ENCODE measurements around the gene LITAF.
"Not testable (repeated sequence)": the region's sequence is repeated elsewhere in the genome, so short reads cannot be mapped to it uniquely, and the experiment has no call there.

Gene LITAF

GRCh38 chr16:11521055-11521454 lies 65.7 kb downstream of the LITAF start:
- FAIRE-seq (no peak), DNase-seq (ENCODE audit: low spot score) (no peak)

DNA sequence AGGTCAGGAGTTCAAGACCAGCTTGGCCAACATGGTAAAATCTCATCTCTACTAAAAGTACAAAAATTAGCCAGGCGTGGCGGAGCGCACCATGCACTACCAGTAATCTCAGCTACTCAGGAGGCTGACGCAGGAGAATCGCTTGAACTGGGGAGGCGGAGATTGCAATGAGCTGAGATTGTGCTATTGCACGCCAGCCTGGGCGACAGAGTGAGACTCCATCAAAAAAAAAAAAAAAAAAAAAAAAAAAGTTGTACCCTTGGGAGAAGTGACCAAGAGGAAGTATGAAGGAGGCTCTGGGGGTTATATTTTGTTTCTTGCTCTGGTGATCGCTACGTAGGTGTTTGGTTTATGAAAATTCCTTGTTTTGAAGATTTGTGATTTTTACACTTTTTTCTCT lies 66.3 kb downstream of the LITAF start:
- no peak for FAIRE-seq

DNA sequence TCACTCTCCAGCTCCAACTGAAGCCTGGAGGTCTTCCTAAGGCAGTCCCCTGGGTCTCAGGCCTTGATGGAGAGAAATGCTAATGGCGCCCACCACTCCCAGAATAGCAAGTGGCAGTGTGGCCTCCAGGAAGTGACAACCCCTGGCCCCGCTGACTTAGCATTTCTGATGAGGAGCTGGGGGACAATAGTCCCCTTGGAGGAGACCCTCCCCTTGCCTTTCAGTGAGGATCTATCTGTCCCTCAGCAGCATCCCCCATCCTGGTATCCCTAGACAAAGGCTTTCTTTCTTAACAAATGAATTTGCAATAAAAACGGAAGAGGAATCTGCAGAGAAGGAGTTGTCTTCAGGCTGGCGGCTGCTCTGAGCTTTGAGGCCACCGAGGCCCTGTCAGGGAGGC lies 68.8 kb downstream of the LITAF start:
- DNase-seq (ENCODE audit: low spot score) = no peak
- no peak for FAIRE-seq

More for the DNA sequence above, 66.3 kb downstream of the LITAF start:
- no peak for DNase-seq (ENCODE audit: low spot score)

DNA sequence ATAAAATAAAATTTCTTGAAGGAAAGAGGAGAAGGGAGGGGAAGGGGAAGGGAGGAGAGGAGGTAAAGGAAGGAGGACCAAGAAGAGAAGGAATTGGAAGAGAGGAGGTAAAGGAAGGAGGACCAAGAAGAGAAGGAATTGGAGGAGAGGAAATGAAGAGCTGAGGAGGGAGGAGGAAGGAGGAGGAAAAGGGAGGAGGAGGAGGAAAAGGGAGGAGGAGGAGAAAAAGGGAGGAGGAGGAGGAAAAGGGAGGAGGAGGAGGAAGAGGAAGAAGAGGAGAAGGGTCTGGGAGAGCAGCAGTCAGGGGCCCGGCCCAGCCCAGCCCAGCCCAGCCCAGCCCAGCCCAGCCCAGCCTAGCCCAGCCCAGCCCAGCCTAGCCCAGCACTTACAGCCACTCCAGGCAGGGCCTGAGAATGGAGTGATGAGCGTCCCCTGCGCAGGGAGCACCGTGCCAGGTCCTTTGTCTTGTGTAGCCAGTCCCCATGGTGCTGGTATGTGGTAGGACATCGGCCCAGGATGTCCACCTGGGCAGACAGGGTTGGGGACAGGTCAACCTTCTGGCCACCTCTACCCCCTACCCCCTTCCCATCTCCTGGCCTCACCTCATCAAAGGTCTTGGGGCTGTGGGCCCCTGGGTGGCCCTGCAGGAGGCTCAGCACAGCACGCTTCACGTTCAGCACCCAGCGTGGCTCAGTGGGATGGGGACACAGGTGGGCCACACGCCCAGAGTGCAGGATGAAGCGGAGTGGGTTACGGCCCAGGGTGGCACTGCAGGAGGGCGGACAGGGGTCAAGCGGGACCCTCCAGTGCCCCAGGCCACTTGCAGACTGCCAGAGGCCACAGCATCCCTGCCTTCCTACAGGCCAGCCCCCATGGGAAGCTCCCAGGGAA lies 70.9 kb downstream of the LITAF start:
- DNase-seq (ENCODE audit: low spot score) (no peak), FAIRE-seq (no peak)

GRCh38 chr16:11514283-11514682 lies 72.4 kb downstream of the LITAF start:
- DNase-seq (ENCODE audit: low spot score) (no peak), FAIRE-seq (no peak)

- FAIRE-seq; DNase-seq (ENCODE audit: low spot score): not testable (repeated sequence)
These were observed 73.4 kb downstream of the LITAF start for GRCh38 chr16:11513366-11513765.

DNA sequence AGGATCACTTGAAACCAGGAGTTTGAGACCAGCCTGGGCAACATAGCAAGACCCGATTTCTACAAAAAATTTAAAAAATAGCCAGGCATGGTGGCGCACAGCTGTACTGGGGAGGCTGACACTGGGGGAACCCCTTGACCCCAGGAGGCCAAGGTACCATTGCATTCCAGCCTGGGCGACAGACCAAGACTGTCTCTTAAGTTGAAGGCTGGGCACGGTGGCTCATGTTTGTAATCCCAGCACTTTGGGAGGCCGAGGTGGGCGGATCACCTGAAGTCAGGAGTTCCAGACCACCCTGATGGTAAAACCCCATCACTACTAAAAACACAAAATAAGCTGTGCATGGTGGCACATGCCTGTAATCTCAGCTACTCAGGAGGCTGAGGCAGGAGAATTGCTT lies 74.9 kb downstream of the LITAF start:
- DNase-seq (ENCODE audit: low spot score) (no peak), FAIRE-seq (no peak)

DNA sequence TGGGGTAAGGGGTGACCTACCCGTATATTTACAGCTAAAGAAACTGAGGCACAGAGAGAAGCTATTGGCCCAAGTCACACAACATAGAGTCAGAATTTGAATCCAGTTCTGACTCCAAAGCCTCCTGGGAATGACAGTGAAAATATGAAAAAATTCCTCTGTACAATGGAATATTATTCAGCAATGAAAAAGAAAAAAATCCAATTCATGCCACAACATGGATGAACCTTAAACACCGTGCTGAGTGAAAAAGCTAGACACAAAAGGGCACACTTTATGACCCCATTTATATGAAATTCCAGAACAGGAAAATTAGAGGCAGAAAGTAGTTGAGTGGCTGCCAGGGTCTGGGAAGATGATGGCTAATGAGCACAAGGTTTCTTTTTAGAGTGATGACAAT lies 75.4 kb downstream of the LITAF start:
- FAIRE-seq = no peak
- DNase-seq (ENCODE audit: low spot score) = no peak

DNA sequence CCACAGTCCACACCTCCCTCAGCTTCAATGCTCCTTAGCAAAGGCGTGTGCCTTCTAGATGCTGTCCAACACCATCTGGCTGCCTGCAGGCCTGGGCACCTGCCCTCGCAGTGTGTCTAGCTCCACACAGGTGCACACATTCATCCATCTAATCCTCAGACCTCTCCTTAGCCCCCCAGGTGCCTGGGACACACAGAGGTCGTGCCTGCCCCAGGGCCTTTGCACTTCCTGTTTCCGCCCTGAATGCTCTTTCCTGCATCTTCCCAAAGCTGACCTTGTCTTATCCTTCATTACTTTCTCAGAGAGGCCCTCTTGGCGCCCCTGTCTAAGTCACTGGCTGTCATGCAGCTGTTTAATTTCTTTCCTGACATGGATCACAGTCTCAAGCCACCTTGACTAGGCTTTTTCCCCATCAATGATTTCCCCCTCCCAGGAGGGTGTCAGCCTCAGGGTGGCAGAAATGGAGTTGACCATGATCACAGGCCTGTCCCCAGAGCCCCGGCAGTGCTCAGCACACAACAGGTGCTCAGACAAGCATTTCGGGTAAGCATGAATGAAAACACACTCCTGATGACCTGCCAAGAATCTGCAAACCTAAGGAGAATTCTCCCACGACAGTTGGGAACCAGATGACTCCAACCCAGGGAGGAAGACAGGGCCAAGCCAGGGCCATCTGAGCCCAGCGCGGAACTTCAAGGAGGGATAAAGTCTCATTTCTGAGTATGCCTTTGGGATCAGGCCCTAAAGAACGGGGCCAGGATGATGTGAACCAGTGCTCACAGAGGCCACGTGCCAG lies 76.3 kb downstream of the LITAF start:
- no peak for FAIRE-seq

GRCh38 chr16:11507991-11508390 lies 78.7 kb downstream of the LITAF start:
- DNase-seq (ENCODE audit: low spot score) (no peak), FAIRE-seq (no peak)

More for the DNA sequence above, 76.3 kb downstream of the LITAF start:
- DNase-seq (ENCODE audit: low spot score) = no peak

DNA sequence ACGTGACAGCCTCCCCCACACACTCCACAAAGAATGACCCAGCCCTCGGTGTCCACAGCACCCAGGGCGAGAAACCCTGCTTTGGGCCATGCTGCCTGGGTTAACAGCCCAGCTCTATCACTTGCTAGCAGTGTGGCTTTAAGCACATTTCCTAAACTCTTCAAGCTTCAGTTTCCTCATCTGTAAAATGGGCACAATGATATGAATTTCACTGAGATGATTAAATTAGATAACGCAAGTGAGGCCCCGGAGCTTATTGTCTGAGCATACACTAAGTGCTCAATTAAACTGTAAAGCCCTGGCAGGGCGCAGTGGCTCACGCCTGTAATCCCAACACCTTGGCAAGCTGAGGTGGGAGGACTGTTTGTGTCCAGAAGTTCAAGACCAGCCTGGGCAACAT lies 79.4 kb downstream of the LITAF start:
- no peak for FAIRE-seq
- no peak for DNase-seq (ENCODE audit: low spot score)

DNA sequence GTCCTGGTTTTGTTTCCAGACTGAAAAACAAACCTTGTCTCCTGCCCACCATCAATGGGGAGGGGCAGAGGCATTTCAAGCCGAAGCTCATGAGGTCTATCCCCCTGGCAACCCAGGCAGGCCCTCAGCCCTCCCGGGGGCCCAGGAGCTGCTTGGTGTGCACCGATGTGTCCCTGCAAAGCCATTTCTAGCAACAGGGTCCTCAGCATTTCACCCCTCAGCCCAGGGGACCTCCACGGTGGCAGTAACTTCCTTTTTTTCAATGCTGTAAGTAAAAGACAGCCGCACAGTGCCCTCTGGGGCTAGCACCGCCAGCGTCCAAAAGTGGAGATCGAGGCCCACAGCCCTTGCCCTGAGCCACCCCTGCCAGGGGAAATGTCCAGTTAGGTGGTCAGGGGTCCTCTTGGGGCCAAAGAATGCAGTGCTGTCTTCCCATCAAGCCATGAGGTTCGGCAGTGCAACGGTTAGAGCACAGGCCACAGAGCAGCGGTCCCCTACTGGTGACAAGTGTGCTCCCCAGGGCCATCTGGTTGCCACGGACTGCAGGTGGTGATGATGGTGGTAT lies 79.9 kb downstream of the LITAF start:
- no peak for DNase-seq (ENCODE audit: low spot score)
- no peak for FAIRE-seq

GRCh38 chr16:11504261-11504660 lies 82.5 kb downstream of the LITAF start:
- not testable (repeated sequence) for FAIRE-seq; DNase-seq (ENCODE audit: low spot score)

- DNase-seq (ENCODE audit: low spot score) = no peak
- FAIRE-seq = no peak
These were observed 83.2 kb downstream of the LITAF start for GRCh38 chr16:11503566-11503965.

DNA sequence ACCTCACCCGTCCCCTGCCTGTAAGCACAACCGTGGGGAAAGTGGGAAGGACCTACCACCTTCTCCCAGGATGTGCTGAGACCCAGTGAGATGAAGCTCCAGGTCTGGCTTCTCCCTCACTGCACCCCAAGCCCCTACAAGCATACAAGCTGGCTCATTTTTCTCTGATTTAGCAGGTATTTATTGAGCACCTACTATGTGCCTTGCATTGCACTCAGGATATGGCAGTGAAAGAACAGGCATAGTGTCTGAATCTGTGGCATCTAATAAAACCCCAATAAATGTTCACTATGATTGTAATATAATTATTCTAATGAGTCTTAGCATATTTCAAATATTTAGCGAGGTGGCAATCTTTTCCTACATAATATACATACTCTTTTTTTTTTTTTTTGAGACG lies 84.5 kb downstream of the LITAF start:
- FAIRE-seq = no peak
- no peak for DNase-seq (ENCODE audit: low spot score)

DNA sequence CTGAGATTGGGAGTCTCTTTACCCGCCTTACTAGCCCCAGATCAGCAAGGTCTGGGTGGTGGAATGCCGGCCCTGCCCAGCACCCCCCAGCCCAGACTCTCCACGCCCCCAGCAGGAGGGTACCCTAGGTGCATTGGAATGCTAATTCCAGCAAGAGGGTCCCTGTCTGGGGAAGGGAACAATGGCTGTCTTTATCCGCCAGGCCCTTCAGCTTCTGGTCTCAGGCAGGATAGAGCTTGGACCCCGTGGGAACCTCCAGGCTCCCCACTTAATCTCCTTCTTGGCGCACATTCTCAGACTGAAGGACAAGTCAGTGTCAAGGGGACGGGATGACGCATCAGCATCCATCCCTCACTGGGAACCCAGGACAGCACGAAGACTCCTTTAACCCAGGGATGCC lies 85.1 kb downstream of the LITAF start:
- FAIRE-seq = no peak
- no peak for DNase-seq (ENCODE audit: low spot score)

- DNase-seq (ENCODE audit: low spot score) = no peak
- FAIRE-seq = no peak
These were observed 85.9 kb downstream of the LITAF start for GRCh38 chr16:11500700-11501346.

- peak; percentile 54 for DNase-seq (ENCODE audit: low spot score)
- no peak for FAIRE-seq
These were observed 87.2 kb downstream of the LITAF start for GRCh38 chr16:11499295-11500089.

- FAIRE-seq = peak; percentile 5
- no peak for DNase-seq (ENCODE audit: low spot score)
These were observed 88.0 kb downstream of the LITAF start for GRCh38 chr16:11498683-11499082.

- peak; percentile 49 for DNase-seq (ENCODE audit: low spot score)
- FAIRE-seq = no peak
These were observed 88.8 kb downstream of the LITAF start for GRCh38 chr16:11497851-11498289.

Data from urothelium cell line (cell line).